Body of pancreas (tissue), 4 donors: ENCODE measurements around the gene ANKRD10.

Source experiments
- POLR2A ChIP-seq, 3 donors: fragments of 450-650 bp; IDR thresholded peaks; one replicate each; pipeline ENCODE4 v1.6.1; 2016; ENCODE audit warnings: antibody characterized with exemption in 3 of 3, mild to moderate bottlenecking in 2 of 3
- TF ChIP-seq, protein P1 (sequence below), 7 experiments: fragments of 450-650 bp in 4 of 7; fragments of 200-600 bp in 3 of 7; sonication (generic) in 3 of 7; IDR thresholded peaks; one replicate each; pipeline ENCODE4 v1.5.1; 2016 to 2019; ENCODE audit warnings: antibody characterized with exemption in 7 of 7

DNA sequence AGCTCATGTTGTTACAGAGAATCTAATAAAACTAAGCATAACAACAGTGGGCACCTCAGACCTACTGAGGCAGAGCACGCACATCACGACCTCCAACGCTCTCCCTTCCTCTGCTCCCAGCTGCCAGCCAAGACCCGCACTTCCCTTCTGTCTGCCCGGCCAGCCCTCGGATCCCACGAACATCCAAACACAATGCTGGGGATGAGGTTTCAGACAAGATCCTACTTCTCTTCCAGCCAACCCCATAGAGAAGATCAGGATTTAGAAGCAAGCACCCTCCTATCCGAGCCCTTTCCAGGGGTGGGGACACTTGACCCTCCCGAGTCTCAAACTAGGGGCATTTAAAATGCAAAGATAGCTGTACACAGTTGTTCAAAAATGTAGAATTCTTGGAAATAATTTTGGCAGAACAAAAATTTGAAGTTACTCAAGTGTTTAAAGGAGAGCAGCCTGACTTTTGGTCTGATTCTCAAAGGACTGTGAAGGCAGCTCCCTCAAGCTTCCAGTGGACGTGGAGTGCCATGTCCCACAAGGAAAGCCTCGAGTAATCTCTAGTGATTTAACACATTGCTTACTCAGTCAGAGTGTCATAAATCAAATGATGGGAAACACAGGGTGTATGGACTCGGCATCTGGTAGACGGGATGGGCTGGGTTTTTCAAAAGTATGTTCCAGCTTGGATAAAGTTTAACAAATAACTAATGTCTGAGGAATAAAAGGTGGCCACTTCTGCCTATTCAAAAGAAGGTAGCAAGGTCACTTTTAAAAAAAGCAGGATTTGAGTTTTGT lies 32.8 kb downstream of the ANKRD10 start:
- TF ChIP-seq, protein P1, sequence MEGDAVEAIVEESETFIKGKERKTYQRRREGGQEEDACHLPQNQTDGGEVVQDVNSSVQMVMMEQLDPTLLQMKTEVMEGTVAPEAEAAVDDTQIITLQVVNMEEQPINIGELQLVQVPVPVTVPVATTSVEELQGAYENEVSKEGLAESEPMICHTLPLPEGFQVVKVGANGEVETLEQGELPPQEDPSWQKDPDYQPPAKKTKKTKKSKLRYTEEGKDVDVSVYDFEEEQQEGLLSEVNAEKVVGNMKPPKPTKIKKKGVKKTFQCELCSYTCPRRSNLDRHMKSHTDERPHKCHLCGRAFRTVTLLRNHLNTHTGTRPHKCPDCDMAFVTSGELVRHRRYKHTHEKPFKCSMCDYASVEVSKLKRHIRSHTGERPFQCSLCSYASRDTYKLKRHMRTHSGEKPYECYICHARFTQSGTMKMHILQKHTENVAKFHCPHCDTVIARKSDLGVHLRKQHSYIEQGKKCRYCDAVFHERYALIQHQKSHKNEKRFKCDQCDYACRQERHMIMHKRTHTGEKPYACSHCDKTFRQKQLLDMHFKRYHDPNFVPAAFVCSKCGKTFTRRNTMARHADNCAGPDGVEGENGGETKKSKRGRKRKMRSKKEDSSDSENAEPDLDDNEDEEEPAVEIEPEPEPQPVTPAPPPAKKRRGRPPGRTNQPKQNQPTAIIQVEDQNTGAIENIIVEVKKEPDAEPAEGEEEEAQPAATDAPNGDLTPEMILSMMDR (IDR thresholded peaks at IDR 0.05): no peak
- TF ChIP-seq POLR2A (IDR thresholded peaks at IDR 0.05): no peak
